ENCODE results near the gene CA11. TPM values are rescaled to one million over a fixed set of nuclear protein-coding genes. Genes with fewer than 3 reads are reported as not detected.
"Not testable (repeated sequence)": the region's sequence is repeated elsewhere in the genome, so short reads cannot be mapped to it uniquely, and the experiment has no call there.

Gene CA11
- 4.2 and 4.4 TPM in 2 replicates for total RNA-seq

- intact Hi-C loops (cut with micrococcal nuclease), result loop anchor here (1.0 to 2.0 kb wide), 6 partner anchors 8 to 189 kb away; no protein-coding TSS in a partner anchor
Observed at GRCh38 chr19:48646001-48646721, at the start of gene CA11. Gene CA11, minus strand, starts transcription at chr19:48646187. Its CDS starts 555 bp downstream, at chr19:48645632.

GRCh38 chr19:48693629-48694028 is 47.6 kb upstream of the CA11 start:
- intact Hi-C loops (cut with micrococcal nuclease), result not testable (repeated sequence)

- intact Hi-C loops (cut with micrococcal nuclease), result no loop called here
Observed at GRCh38 chr19:48689449-48689848, 43.5 kb upstream of the CA11 start.

- intact Hi-C loops (cut with micrococcal nuclease), result no loop called here
Observed at GRCh38 chr19:48687776-48688175, 41.8 kb upstream of the CA11 start.

GRCh38 chr19:48686637-48687036 is 40.6 kb upstream of the CA11 start:
- intact Hi-C loops (cut with micrococcal nuclease), result not testable (repeated sequence)

- intact Hi-C loops (cut with micrococcal nuclease), result no loop called here
Observed at GRCh38 chr19:48686088-48686487, 40.1 kb upstream of the CA11 start.

GRCh38 chr19:48685583-48685982 is 39.6 kb upstream of the CA11 start:
- intact Hi-C loops (cut with micrococcal nuclease), result no loop called here

GRCh38 chr19:48683349-48683748 is 37.4 kb upstream of the CA11 start:
- intact Hi-C loops (cut with micrococcal nuclease), result no loop called here

- intact Hi-C loops (cut with micrococcal nuclease), result no loop called here
Observed at GRCh38 chr19:48681127-48681470, 35.1 kb upstream of the CA11 start.

- intact Hi-C loops (cut with micrococcal nuclease), result no loop called here
Observed at GRCh38 chr19:48680436-48681126, 34.6 kb upstream of the CA11 start.

GRCh38 chr19:48680006-48680405 is 34.0 kb upstream of the CA11 start:
- intact Hi-C loops (cut with micrococcal nuclease), result not testable (repeated sequence)

- intact Hi-C loops (cut with micrococcal nuclease), result no loop called here
Observed at GRCh38 chr19:48678201-48678600, 32.2 kb upstream of the CA11 start.

GRCh38 chr19:48676887-48677286 is 30.9 kb upstream of the CA11 start:
- intact Hi-C loops (cut with micrococcal nuclease), result no loop called here

- intact Hi-C loops (cut with micrococcal nuclease), result no loop called here
Observed at GRCh38 chr19:48676487-48676886, 30.5 kb upstream of the CA11 start.

- intact Hi-C loops (cut with micrococcal nuclease), result loop anchor here (1.0 kb wide), 1 partner anchor 29 kb away; the partner anchor contains the start of gene CA11
Observed at GRCh38 chr19:48674921-48675824, 29.2 kb upstream of the CA11 start.

GRCh38 chr19:48674216-48674809 is 28.3 kb upstream of the CA11 start:
- intact Hi-C loops (cut with micrococcal nuclease), result no loop called here

- intact Hi-C loops (cut with micrococcal nuclease), result no loop called here
Observed at GRCh38 chr19:48673436-48674100, 27.6 kb upstream of the CA11 start.

- intact Hi-C loops (cut with micrococcal nuclease), result no loop called here
Observed at GRCh38 chr19:48672994-48673393, 27.0 kb upstream of the CA11 start, which contains the start of gene NTN5. Gene NTN5, minus strand, starts transcription at chr19:48673017. Its CDS starts 2,031 bp downstream, at chr19:48670986.

- intact Hi-C loops (cut with micrococcal nuclease), result no loop called here
Observed at GRCh38 chr19:48671446-48671995, 25.5 kb upstream of the CA11 start.

GRCh38 chr19:48670699-48671445 is 24.9 kb upstream of the CA11 start:
- intact Hi-C loops (cut with micrococcal nuclease), result no loop called here

All from T-helper 2 cell treated with Interferon-gamma antibody and Interleukin-4, amounts not matched to agents 100 ng/mL and 5 ng/mL, for 36 hours (primary cell).